BJ (cell line): ENCODE measurements around the gene STRN. TPM values are rescaled to one million over a fixed set of nuclear protein-coding genes. Genes with fewer than 3 reads are reported as not detected.

Source experiments
- CTCF ChIA-PET: fragments of 350-600 bp; formaldehyde crosslinking; extraction: SDS; loops from one replicate; lab custom pipeline; 2021; ENCODE audit warnings: antibody characterized with exemption, inconsistent platforms; lab: Yijun Ruan, JAX
- POLR2A ChIA-PET: fragments of 300-600 bp; sonication (Branson Sonifier 250); formaldehyde crosslinking; extraction: SDS; loops from one replicate; lab custom pipeline; 2021; ENCODE audit warnings: antibody characterized with exemption; lab: Charles Lee
- DNase-seq: peaks from one replicate; pipeline ENCODE4 v3.0.0-alpha.2; 2011; ENCODE audit warnings: low read depth
- H3K27me3 ChIP-seq: 2 replicates; pipeline ENCODE4 v1.6.0; 2011; ENCODE audit warnings: low read length; ENCODE audit not compliant: control insufficient read depth, insufficient read depth
- H3K36me3 ChIP-seq: 2 replicates; pipeline ENCODE4 v1.5.1; 2011; ENCODE audit warnings: low read length; ENCODE audit not compliant: control insufficient read depth, insufficient read depth
- H3K4me3 ChIP-seq: 2 replicates; pipeline ENCODE4 v1.5.1; 2011; ENCODE audit warnings: low read depth, mild to moderate bottlenecking, control low read depth, low read length
- CTCF ChIP-seq: IDR thresholded peaks from 2 replicates; pipeline ENCODE4 v1.5.1; 2011; ENCODE audit warnings: low read depth, mild to moderate bottlenecking, control low read depth, inconsistent platforms, low read length, moderate library complexity; ENCODE audit not compliant: insufficient read depth
- polyA plus RNA-seq: library from polyadenylated mRNA; depleted of rRNA; stranded (reverse); fragments of >200 nt; gene quantifications from 2 replicates; pipeline ENCODE4 v1.2.3, GENCODE V29; 2011

STRN gene
- polyA plus RNA-seq, 1 experiment: 8.5 TPM

- H3K27me3 ChIP-seq: no peaks in the 10 kb centered on the region
- no peaks in the 10 kb centered on the region for H3K36me3 ChIP-seq
- ChIA-PET POLR2A (no interaction called here), CTCF (no interaction called here)
- no peak for TF ChIP-seq CTCF
- no peak for DNase-seq
- no peak overlapping the region for H3K4me3 ChIP-seq
Observed at GRCh38 chr2:36811071-36811470, 155.3 kb downstream of the STRN start.

GRCh38 chr2:36809069-36809445, 157.3 kb downstream of the STRN start:
- no peaks in the 10 kb centered on the region for H3K27me3 ChIP-seq
- TF ChIP-seq CTCF: no peak
- CTCF ChIA-PET: no interaction called here
- DNase-seq: no peak
- H3K4me3 ChIP-seq: no peak overlapping the region
- no peaks in the 10 kb centered on the region for H3K36me3 ChIP-seq
- POLR2A ChIA-PET: no interaction called here

DNA sequence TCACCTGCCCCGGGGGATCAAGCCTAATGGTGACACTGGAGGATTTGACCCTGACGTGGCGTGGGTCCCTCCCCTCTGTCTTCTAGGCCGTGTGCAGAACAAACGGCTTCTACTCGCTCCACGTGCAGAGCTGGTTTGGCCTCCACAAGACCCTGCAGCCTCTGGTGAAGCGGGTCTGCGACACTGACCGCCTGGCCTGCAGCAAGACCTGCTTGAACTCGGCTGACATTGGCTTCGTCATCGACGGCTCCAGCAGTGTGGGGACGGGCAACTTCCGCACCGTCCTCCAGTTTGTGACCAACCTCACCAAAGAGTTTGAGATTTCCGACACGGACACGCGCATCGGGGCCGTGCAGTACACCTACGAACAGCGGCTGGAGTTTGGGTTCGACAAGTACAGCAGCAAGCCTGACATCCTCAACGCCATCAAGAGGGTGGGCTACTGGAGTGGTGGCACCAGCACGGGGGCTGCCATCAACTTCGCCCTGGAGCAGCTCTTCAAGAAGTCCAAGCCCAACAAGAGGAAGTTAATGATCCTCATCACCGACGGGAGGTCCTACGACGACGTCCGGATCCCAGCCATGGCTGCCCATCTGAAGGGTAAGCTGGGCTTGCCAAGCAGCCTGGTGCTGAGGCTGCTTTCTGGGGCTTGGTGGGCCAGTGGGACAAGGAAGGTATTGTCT, 157.8 kb downstream of the STRN start:
- Histone ChIP-seq H3K4me3 (no peak overlapping the region), H3K27me3 (no peaks in the 10 kb centered on the region), H3K36me3 (no peaks in the 10 kb centered on the region)
- ChIA-PET POLR2A (no interaction called here), CTCF (no interaction called here)
- no peak for DNase-seq
- TF ChIP-seq CTCF: no peak

GRCh38 chr2:36807223-36807886, 159.0 kb downstream of the STRN start:
- Histone ChIP-seq H3K4me3 (no peak overlapping the region), H3K27me3 (no peaks in the 10 kb centered on the region), H3K36me3 (no peaks in the 10 kb centered on the region)
- TF ChIP-seq CTCF: no peak
- POLR2A ChIA-PET: no interaction called here
- CTCF ChIA-PET: interaction anchor here (0.9 to 1.7 kb wide), 3 partner anchors 10 to 202 kb away, joined by 3 read pairs; no protein-coding TSS in a partner anchor
- no peak for DNase-seq

DNA sequence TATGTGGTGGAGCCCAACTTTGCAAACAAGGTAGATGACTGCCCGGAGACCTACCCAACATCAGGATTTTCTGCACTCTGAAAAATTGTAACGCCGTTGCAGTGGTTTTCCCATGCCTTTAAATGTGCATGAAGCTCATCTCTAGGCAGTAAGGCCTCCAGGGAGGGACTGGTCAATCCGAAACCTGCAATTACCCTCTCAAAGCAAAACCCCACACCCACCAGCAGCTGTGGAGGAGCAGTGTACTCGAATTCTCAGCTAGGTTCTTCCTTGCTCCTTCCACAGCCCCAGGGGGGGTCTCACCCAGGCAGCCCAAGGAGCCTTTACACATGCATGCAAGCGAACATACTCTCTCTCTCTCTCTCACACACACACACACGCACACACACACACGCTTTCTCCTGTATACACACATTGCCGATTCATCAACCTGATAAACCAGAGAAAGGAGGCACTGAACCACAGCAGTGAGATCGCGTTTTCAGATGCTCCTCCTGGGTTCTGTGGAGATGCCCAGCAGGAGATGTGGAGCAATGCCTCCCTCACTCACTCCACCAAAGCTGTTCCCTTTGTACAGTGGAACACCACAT, 160.6 kb downstream of the STRN start:
- ChIA-PET POLR2A (no interaction called here), CTCF (interaction anchor here (0.6 to 0.7 kb wide), 2 partner anchors 10 to 20 kb away, joined by 3 to 6 read pairs; no protein-coding TSS in a partner anchor)
- H3K4me3 ChIP-seq: no peak overlapping the region

More for the DNA sequence above, 160.6 kb downstream of the STRN start:
- no peak for TF ChIP-seq CTCF
- no peaks in the 10 kb centered on the region for H3K27me3 ChIP-seq
- DNase-seq: no peak
- H3K36me3 ChIP-seq: no peaks in the 10 kb centered on the region
